Glomerular visceral epithelial cell (primary cell): ENCODE measurements around the gene LARP1B.
A peak's percentile ranks its signal among the peaks of the same experiment; 100 is the strongest.
"Not testable (repeated sequence)": the region's sequence is repeated elsewhere in the genome, so short reads cannot be mapped to it uniquely, and the experiment has no call there.

Experiments
- DNase-seq: peaks from one replicate; pipeline ENCODE4 v3.0.0-alpha.2; 2016; ENCODE audit errors: extremely low spot score

Gene LARP1B

DNA sequence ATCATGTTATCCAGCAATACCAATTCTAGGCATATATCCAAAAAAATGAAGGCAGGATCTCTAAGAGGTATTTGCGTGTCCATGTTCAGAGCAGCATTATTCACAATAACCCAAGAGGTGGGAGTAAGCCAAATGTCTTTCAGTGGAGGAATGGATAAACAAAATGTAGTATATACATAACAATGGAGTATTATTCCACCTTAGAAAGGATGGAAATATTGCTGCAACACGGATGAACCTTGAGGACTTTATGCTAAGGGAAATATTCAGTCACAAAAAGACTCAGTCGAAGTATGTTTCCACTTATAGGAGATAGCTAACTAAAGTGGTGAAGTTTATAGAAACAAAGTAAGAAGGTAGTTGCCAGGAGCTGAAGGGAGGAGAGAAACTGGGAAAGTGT, 74.3 kb downstream of the LARP1B start:
- DNase-seq = no peak

DNA sequence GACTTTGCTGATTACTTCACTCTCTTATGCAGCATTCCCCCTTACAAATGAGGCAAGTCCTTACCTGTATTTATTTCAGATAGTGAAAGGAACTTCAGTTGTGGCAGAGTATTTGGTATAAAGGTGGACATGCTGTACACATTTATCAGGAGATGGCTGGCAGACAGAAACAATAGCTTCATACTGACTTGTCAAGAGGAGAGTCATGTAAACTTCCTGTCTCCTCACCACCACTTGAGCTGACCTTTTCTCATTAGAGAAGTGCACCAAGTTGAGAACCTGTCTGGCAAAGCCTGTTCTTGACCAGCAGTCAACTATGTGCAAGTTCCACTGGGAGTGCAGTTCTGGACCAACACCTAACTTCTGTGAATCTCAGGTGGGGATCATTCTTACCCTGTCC, 80.8 kb downstream of the LARP1B start:
- no peak for DNase-seq

DNA sequence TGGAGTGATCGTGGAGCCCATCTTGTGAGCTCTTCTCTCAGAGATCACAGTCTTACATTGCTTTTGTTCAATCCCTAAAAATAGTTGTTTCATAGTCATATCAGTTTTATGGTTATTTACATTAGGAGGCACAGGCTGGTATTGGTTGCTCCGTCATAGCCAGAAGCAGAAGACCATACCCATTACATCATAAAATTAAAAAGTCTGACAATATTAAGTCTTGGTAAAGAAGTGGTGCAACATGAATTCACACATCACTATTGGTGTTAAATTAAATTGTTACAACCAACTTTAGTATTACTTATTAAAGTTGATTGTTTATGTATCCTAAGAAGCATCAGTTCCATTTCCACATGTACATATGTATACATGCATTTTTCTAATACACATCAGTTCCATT, 84.6 kb downstream of the LARP1B start:
- no peak for DNase-seq

DNA sequence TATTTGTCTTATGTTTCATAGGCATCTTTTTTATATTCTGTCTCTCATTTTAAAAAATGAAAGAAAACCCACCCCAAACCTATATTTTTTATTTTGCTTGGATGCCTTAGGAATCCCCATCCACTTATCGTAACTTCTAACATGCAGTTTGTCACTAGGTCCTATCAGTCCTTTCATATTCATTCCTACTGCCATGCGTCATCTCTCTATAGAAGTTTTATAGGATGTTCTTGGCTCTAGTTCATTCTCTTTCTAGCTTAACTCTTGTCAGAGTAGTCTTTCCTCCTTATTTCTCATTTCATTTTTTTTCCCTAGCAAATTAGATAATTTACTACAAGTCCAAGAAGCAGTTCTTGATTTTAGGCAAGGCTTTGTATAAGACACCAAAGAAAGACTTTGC, 92.7 kb downstream of the LARP1B start:
- DNase-seq = no peak

DNA sequence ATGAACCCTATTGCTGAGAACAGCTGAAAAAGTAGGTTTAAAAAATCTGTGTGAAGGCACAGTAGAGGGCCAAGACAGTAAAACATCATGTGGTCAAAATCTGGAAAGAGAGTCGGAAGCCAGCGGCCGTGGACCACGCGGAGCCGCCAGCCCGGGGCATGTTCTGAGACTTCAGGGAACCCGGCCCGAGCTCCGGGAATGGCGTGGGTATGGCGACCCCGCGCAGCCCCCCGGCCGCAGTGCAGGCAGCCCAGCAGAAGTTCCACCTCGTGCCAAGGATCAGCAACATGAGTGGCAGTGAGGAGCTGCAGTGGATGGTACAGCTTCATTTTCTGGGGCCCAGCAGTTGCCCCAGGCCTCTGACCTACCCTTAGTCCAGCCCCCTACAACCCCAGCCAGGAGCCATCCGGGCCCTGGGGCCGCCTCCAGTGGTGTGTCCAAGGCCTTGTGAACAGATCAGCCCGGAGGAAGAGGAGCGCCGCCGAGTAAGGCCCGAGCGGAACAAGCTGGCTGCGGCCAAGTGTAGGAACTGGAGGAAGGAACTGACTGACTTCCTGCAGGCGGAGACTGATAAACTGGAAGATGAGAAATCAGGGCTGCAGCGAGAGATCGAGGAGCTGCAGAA, 94.2 kb downstream of the LARP1B start:
- DNase-seq = no peak

DNA sequence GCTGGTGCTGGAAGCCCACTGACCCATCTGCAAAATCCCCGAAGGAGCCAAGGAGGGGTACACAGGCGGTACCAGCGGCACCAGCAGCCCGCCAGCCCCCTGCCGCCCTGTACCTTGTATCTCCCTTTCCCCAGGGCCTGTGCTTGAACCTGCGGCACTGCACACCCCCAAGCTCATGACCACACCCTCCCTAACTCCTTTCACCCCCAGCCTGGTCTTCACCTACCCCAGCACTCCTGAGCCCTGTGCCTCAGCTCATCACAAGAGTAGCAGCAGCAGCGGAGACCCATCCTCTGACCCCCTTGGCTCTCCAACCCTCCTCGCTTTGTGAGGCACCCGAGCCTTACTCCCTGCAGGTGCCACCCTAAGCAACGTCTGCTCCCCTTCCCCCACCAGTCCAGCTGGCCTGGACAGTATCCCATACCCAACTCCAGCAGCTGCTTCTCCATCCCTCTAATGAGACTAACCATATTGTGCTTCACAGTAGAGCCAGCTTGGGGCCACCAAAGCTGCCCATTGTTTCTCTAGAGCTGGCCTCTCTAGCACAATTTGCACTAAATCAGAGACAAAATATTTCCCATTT, 94.9 kb downstream of the LARP1B start:
- DNase-seq = no peak

DNA sequence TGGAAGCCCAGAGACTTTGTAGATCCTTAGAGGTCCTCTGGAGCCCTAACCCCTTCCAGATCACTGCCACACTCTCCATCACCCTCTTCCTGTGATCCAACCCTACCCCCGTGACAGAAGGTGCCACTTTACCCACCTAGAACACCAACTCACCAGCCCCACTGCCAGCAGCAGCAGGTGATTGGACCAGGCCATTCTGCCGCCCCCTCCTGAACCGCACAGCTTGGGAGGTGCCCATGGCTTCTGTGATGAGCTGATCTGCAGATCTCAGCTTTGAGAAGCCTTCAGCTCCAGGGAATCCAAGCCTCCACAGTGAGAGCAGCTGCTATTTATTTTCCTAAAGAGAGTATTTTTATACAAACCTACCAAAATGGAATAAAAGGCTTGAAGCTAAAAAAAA, 95.4 kb downstream of the LARP1B start:
- DNase-seq = not testable (repeated sequence)

DNA sequence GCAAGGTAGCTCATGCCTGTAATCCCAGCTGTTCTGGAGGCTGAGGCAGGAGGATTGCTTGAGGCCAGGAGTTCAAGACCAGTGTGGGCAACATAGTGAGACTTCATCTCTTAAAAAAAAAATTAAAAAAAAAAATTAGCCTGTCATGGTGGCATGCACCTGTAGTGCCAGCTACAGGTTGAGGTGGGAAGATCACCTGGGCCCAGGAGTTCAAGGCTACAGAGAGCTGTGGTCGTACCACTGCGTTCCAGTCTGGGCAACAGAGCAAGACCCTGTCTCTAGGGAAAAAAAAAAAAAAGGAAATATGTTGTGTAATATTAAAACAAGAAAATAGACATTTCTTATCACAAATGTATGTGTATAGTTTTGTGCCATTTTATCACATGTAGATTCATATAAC, 97.8 kb downstream of the LARP1B start:
- no peak for DNase-seq

DNA sequence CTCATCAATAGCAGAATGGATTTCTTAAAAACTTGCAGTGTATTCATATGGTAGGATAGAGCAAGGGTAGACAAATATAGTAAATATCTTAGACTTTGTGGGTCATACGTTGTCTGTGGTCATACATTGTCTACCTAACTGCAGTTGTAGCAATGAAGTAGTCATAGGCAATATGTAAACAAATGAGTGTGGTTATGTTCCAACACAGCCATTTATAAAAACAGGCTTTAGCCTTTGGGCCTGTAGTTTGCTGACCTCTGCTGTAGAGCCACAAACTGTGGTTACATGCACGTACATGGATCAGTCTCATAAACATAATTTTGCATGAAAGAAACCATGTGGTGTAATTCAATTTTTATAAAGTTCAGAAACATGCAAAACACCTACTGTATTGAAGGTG, 98.9 kb downstream of the LARP1B start:
- DNase-seq = no peak

DNA sequence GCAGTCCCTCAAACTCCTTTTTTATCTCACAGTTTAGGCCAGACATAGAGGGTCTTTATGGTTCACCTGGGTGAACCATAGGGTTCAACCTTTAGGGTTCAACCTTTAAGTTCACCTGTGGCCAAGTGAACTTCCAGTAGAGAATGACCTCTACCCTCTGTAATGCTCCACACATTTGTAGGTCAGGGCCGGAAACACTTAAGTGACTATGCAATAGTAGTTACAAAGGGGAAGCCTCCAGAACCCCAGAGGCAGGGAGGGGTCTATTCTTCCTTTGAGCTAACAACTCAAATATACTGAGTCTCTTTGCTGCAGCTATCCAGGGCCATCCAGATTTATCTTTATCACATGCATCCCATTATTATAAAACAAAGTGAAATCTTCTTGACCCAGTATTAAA, 100.0 kb downstream of the LARP1B start:
- no peak for DNase-seq

DNA sequence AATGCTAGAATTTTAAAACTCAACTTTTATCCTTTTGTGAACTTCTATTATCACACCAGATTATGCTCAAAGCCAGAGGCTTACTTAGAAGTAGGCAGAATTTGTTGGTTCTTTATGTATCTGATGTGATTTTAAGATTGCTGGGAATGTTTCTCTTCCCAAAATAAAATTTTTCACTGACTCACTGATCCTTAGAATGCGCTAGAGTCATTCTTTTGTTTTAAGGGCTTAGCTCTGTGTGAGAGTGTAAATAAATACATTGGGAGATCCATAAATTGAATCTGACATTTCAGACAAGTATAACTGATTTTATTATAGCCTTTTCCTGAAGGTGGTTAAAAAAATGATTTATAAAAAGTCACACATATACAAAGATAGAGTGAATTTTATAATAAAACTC, 101.3 kb downstream of the LARP1B start:
- no peak for DNase-seq

DNA sequence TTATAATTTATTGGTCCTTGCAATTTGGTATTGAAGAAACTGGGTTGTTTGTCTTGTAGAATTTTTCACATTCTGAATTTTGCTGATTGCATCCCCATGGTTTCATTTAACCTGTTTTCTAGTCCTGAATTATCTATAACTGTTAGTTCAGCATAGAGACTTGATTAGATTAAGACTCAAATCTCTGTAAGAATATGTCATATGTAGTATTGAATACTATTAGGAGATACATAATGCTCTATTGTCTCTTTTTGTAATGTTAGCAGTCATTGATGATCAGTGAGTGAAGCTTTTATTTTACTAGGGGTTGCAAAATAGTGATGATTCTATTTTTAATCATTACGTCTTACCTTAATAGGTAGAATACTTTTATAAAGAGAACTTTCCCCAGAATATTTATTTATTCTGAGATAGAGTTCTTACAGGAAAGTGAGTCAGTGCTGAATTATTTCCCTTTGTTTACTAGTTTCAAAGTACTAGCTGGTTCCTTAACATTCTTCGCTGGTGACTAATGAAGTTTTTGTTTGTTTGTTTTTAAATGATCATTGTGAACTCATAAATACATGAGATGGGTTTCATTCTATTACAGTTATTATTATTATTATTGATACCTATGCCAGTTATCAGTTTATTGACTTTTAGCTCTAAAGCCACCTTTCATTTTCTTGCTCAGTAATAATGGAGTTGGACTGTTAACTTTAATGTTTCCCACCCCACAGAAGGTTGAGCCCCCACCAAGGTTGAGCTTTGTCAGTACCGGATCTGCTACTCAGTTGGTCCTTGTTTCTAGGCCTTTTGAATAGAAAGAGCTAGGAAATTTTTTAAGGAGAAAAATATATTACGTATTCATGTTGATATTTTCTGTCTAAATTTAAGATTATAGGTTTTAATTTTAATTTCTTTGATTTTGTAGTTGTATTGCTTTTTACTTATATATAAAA, 102.3 kb downstream of the LARP1B start:
- peak; percentile 12 for DNase-seq

DNA sequence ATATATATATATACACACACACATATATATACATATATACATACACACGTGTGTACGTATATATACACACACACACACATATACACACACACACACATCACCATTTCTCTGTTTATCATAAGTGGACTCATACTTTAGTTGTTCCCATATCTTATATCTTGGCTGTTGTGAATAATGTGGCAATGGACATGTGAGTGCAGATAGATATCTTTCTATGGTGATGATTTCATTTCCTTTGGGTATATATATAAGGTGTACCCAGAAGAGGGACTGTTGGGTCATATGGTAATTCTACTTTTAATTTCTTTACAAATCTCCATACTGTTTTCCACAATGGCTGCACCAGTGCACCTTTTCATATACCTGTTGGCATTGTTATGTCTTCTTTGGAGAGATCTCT, 105.9 kb downstream of the LARP1B start:
- DNase-seq = no peak

DNA sequence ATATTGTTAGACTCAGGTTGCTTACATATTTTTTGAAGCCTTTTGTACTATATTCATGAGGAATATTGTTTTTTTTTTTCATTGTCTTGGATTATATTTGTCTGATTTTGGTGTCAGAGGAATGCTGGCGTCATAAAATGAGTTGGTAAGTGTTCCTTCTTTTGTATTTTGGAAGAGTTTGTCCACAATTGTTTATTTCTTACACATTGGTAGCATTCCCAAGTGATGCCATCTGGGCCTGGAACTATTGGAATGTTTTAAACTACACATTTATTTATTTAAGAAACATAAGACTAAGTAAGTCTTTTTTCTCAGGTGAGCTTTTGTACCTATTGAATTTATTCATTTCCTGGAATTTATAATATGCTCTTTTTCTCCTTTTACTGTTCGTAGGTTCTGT, 107.6 kb downstream of the LARP1B start:
- no peak for DNase-seq

DNA sequence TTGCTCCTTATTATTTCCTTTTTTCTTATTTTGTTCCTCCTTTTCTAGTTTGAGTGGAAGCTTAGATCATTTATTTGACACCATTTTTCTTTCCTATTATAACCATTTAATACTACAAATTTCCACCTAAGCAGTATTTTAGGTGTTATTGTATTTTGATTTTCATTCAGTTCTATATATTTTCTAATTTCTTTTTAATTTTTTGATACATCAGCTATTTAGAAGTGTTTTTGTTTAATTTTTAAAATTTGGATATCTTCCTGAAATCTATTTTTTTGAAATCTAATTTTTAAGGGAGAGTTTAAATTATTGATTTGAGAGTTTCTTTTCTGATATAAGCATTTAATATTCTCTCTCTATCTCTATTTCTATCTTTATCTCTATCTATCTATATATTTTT, 108.1 kb downstream of the LARP1B start:
- DNase-seq = no peak

DNA sequence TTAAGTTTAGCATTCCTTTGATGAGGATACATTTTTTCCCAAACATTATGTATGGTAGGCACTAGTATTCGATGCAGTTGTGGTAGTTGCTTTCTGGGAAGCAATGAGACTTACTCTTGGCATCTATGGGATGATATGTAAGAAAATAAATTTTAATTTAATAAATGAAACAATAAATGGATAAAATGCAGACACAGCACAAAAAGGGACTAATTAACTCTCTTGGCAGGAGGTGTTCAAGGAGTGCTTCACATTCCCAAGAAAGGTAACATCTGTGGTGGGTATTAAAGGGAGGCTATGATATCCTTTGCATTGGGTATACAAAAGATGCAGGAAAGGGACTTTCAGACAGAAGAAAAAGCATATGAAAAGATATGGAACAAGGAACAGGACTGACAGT, 115.5 kb downstream of the LARP1B start:
- DNase-seq = no peak

DNA sequence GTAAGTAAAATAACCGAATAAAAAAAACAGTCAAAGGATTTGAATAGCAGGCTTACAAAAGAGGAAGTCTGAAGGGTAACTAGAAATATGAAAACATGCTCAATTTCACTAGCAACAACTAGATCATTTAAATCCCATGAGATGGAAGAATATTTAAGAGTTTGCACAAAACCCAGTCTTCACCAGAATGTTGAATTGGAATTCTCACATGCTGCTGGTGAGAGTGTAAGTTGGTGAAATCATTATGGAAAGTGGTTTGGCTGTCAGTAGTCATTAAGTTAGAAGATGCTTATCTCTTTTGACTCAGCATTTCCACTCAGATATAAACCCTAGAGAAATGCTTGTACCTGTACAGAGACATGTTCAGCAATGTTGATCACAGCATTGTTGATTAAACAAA, 116.4 kb downstream of the LARP1B start:
- DNase-seq = no peak

DNA sequence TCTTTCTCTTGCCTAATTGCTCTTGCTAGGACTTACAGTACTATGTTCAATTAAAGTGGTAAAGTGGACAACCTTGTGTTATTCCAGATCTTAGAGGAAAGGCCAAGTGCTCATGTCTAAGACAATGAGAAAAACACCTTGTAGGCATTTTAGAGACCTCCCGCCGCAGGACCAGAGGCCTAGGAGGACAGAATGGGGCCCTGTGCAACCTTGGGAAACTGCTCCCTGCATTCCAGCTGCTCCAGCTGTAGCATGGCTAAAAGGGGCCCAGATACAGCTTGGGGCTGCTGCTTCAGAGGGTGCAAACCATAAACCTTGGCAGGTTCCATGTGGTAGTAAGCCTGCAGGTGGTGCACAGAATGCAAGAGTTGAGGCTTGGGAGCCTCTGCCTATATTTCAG, 125.5 kb downstream of the LARP1B start:
- no peak for DNase-seq

DNA sequence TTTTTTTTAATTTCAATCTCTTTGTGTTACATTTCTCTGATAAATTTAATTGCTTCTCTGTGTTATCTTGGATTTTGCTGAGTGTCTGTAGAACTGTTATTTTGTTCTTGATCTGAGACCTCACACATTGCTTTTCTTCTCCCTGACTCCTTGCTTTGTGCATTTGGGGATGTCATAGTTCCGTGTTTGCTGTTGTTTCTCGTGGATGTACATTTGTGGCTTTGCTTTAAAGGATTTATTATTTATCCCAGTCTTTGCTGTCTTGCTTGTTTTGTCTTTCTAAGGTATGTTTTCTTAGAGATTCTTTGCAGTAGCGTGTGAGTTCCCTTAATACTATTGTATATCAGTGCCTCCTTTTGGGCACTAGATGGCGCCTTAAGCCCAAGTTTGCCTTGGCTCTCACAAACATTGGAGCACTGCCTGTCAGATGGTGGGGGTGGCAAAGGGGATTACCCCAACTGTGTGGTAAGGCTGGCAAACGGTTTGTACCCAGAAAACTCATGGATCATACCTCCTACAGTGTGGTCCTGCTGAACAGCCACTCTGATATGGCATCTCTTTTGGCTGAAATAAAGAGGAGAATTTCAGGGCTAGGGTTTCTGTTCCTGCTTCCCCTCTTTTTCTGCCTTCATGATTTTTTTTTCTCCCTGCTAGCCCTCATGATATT, 130.1 kb downstream of the LARP1B start:
- DNase-seq = peak; percentile 81

DNA sequence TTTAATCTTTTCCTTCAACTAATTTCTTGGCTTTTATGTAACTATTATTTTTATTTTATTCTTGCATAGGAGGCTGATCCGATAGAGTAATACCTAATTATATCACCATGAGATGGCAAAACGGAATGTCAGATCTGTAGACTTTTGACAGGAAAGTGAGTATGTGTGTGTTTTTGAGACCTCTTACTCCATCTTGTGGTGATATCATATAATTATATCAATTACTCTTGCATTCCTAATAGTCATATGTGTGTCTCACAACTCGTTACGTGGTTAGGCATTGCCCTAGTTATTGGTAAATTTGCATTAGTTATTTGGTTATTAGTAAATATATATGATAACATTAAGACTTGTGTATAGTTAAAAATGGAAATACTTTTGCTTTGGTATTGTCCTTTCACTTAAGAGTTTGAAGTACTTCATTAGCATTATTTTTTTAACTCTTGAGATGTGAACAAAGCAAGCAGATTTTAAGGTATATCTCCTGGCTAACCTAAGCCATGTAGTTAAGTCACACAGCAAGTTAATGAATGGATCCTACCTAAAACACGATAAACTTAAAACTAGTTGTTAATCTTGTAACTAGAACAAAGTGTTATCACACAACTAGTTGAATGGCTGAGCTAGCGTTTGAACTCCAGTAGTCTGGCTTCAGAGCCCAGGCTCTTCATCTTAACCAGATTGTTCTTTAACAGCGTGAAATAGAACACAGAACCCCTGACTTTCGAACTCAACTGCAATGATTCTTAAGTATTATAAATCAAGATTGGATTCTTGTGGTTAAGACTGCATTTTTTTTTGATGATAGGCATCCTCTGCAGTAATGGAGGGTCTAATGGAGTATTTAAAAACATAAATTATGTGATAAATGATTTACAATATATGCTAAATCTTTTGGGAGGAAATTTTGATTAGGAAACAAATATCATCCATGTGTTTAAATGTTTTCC, 159.4 kb downstream of the LARP1B start:
- DNase-seq = peak; percentile 66

DNA sequence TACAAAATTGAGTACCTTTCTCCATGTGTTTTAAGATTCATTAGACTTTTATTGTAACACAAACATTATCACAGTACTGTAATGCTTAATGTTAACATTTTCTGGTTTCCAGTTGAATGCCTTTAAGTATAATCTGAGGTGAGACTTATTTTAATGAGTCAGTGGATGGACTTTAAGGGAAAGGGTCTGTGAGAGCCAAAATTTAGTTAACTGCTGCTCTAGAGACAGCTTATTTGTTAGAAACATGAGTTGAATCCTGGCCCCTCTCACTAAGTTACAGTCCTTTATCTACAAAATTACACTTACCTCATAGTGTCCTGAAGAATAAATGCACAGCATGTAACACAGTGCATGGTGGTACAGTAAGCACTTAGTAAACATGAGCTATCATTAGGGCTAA, 160.5 kb downstream of the LARP1B start:
- DNase-seq = peak; percentile 56
